Glomerular endothelial cell (primary cell): ENCODE results near the gene CCDC18. TPM values are rescaled to one million over a fixed set of nuclear protein-coding genes. Genes with fewer than 3 reads are reported as not detected.
"Not testable (repeated sequence)": the region's sequence is repeated elsewhere in the genome, so short reads cannot be mapped to it uniquely, and the experiment has no call there.

Source experiments
- DNase-seq: peaks from one replicate; pipeline ENCODE4 v3.0.0-alpha.2; 2011; ENCODE audit warnings: low read depth, low spot score; ENCODE audit errors: extremely low read depth
- total RNA-seq: library from RNA; depleted of rRNA; stranded (reverse); fragments of >200 nt; gene quantifications from 2 replicates; pipeline ENCODE4 v1.2.3, GENCODE V29; 2015

CCDC18 gene
- total RNA-seq: 2.7 and 3.4 TPM in 2 replicates

- no peak for DNase-seq
These were observed at the start of gene CCDC18 for GRCh38 chr1:93180723-93181613. TSS of gene CCDC18 (plus strand) at chr1:93180724. CDS start at chr1:93183362, 2,638 bp downstream.

GRCh38 chr1:93132638-93133037 lies 47.9 kb upstream of the CCDC18 start:
- DNase-seq: no peak

- no peak for DNase-seq
These were observed 44.1 kb upstream of the CCDC18 start for GRCh38 chr1:93136445-93136844.

- DNase-seq: no peak
These were observed 42.8 kb upstream of the CCDC18 start for GRCh38 chr1:93137604-93138292.

- DNase-seq: no peak
These were observed 40.4 kb upstream of the CCDC18 start for GRCh38 chr1:93140106-93140505.

- no peak for DNase-seq
These were observed 38.4 kb upstream of the CCDC18 start for GRCh38 chr1:93142161-93142560.

DNA sequence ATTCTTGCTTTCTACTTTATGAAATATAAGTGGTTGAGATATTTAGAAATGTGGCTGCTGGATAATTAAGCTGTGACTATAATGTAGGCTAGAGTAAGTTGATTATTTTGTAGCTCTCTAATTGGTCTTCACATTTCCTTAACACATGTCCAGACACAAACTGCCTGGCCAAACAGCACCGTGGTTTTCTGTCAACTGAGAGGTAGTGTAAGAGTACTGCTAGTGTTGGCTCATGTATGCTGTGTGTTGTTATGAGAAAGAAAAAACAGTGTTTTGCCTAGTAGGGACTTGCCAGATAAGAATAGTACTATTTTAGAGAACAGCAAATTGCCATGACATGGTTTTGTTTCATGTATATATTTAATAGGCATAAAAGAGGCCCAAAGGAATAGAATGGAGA lies 37.4 kb upstream of the CCDC18 start:
- no peak for DNase-seq

DNA sequence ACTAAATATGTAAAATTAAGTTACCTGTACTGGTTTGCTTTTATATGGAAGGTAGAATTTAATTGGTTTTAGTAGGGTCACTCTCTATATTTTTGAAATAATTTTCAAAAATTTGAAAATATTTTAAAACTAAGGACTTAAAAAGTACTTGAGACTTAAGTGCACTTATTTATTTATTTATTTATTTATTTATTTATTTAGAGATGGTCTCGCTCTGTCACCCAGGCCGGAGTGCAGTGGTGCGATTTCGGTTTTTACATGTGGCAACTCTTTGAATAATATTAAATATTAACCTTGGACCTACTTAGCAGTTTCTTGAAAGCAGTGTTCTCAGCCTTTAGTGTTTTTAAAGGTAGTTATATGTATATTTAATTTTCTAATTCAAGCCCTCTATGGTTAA lies 36.8 kb upstream of the CCDC18 start:
- DNase-seq: no peak

DNA sequence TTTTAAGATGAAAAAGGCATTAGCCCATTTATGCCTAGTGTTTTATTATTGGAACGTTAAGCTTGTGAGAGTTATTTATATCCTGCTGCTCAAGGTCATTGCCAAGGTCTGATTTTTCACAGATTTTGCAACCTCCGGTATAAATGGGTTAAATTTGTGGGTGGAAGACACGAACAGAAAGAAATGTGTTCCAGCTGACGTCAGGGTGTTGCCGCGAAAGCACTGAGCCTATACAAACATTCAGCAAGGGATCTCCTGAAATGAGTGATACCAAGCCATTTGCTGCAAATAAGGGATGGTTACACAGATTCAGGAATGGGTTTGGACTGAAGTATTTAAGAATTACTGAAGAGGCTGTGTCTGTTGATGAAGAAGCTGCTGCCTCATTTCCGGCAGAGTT lies 32.5 kb upstream of the CCDC18 start:
- no peak for DNase-seq

- no peak for DNase-seq
These were observed 29.8 kb upstream of the CCDC18 start for GRCh38 chr1:93150729-93151128.

- no peak for DNase-seq
These were observed 29.1 kb upstream of the CCDC18 start for GRCh38 chr1:93151474-93151873.

DNA sequence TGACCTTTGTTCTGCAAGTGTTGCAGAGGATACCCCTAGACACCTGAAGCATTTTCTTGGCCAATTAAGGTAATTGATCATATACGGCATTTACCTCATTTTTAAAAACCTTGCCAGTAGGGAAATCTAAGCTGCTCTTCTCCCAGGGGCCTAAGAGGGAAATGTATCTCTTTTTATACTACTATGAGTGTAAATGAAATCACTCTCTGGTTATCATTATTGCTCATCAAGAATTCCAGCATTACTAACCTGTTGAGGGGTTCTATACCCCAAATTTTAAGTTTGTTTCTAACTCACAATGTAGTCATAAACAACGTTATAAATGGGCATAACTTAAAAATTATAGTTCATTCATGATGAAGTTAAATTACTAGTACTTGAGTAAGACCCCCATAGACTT lies 27.7 kb upstream of the CCDC18 start:
- DNase-seq: no peak

- DNase-seq: no peak
These were observed 25.6 kb upstream of the CCDC18 start for GRCh38 chr1:93154898-93155297.

GRCh38 chr1:93155335-93155734 lies 25.2 kb upstream of the CCDC18 start:
- no peak for DNase-seq

DNA sequence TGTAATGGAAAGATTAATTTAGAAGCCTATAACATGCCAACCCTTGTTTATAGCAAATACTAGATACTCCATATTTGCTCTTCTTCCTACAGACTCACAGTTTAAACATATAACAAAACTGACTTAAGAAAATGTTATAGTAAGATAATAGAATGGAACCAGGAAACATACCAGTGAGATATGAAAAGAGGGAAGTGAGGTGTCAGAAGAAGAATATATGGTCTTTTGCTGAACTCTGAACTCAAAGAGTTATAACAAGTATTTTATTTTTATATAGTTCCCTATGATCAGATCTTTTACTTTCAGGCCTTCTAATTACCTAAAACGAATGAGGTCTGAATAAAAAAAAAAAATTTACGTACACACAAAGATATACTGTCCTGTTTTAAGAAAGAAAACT lies 21.2 kb upstream of the CCDC18 start:
- no peak for DNase-seq

- not testable (repeated sequence) for DNase-seq
These were observed 17.2 kb upstream of the CCDC18 start for GRCh38 chr1:93163314-93163713.

DNA sequence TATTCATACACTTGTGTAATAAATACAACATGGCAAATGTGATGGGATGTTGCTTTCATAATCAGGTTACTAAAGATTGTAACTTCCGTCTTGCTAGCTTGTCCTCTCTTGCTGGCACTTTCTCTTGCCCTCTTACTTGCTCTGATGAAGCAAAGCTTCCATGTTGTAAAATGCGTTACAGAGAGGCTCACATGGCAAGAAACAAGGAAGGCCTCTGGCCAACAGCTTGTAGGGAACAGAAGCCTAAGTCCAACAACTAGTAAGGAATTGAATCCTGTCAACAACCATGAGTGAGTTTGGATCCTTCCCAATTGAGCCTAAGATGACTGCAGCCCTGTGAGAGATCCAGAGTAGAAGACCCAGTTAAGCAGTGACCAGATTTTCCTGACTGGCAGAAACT lies 15.7 kb upstream of the CCDC18 start:
- no peak for DNase-seq

DNA sequence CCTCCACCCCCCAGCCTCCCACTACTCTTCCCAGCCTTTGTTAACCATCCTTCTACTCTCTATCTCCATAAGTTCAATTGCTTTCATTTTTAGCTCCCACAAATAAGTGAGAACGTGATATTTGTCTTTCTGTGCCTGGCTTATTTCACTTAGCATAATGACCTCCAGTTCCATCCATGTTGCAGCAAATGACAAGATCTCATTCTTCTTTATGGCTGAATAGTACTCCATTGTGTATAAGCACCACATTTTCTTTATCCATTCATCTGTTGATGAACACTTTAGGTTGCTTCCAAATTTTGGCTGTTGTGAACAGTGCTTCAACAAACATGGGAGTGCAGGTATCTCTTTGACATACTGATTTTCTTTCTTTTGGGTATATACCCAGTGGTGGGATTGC lies 14.6 kb upstream of the CCDC18 start:
- not testable (repeated sequence) for DNase-seq

- no peak for DNase-seq
These were observed 13.5 kb upstream of the CCDC18 start for GRCh38 chr1:93167006-93167405.

DNA sequence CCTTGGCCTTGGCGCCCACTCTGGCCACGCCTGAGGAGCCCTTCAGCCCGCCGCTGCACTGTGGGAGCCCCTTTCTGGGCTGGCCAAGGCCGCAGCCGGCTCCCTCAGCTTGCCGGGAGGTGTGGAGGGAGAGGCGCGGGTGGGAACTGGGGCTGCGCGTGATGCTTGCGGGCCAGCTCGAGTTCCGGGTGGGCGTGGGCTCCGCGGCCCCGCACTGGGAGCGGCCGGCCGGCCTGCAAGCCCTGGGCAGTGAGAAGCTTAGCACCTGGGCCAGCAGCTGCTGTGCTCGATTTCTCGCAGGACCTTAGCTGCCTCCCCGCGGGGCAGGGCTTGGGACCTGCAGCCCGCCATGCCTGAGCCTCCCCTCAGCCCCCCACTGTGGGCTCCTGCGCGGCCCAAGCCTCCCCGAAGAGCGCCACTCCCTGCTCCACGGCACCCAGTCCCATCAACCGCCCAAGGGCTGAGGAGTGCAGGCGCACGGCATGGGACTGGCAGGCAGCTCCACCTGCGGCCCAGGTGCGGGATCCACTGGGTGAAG lies 10.3 kb upstream of the CCDC18 start:
- DNase-seq: not testable (repeated sequence)

DNA sequence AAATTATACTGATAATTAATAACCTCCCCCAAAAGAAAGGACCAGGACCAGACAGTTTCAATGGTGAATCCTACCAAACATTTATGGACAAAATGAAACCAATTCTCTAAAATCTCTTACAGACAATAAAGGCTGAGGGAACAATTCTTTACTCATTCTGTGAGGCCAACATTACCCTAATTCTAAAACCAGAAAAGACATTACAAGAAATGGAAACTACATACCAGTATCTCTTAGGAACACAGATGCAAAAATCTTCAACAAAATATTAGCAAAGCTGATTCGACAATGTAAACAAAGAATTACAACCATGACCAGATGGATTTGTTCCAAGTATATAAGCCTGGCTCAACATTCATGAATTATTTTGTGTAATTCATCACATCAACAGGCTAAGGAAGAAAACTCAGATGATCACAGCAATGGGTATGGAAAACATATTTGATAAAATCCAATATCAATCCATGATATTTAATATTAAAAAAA lies 8.9 kb upstream of the CCDC18 start:
- no peak for DNase-seq

DNA sequence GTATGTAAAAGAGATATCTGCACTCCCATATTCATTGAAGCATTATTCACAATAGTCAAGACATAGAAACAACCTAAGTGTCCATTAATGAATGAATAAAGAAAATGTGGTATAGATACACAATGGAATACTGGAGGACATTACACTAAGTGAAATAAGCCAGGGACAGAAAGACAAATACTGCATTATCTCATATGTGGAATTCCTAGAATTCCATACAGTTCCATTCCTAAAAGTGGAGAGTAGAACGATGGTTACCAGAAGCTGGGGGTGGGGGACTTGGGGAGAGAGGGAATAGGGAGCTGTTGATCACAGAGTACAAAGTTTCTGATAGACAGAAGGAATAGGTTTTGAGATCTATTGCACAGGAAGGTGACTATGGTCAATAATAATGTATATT lies 7.7 kb upstream of the CCDC18 start:
- DNase-seq: no peak
